Right lobe of liver (tissue), 6 donors: ENCODE measurements around the gene DOP1B. TPM values are rescaled to one million over a fixed set of nuclear protein-coding genes. Genes with fewer than 3 reads are reported as not detected.
A peak's percentile ranks its signal among the peaks of the same experiment; 100 is the strongest.
"Not testable (repeated sequence)": the region's sequence is repeated elsewhere in the genome, so short reads cannot be mapped to it uniquely, and the experiment has no call there.

ENCODE experiments used
- ATAC-seq, 4 donors: fragments of 200-7000 bp; cut with Tn5 transposase; one replicate each; pipeline ENCODE4 v1.9.1; 2020; ENCODE audit warnings: mild to moderate bottlenecking in 4 of 4, moderate library complexity in 4 of 4
- DNase-seq, 3 donors: peaks; one replicate each; pipeline ENCODE4 v3.0.0-alpha.2; 2020
- H3K27ac ChIP-seq, 3 donors: fragments of 200-600 bp; one replicate each; pipeline ENCODE4 v1.8.0; 2022
- H3K27me3 ChIP-seq, 2 donors: fragments of 200-600 bp; one replicate each; pipeline ENCODE4 v1.8.0; 2022
- H3K36me3 ChIP-seq, 4 donors: fragments of 200-600 bp; sonication (generic) in 1 of 4; one replicate each; pipeline versions ENCODE4 v1.5.1 to v1.8.0; 2017 to 2022; ENCODE audit warnings: control low read depth in 1 of 4
- H3K4me1 ChIP-seq, 4 donors: fragments of 200-600 bp; sonication (generic) in 1 of 4; one replicate each; pipeline versions ENCODE4 v1.5.1 to v1.8.0; 2017 to 2022; ENCODE audit warnings: control low read depth in 1 of 4
- H3K4me3 ChIP-seq, 3 donors: fragments of 200-600 bp; one replicate each; pipeline ENCODE4 v1.8.0; 2022
- H3K9me3 ChIP-seq, 4 donors: fragments of 200-600 bp; sonication (generic) in 1 of 4; one replicate each; pipeline versions ENCODE4 v1.5.1 to v1.8.0; 2017 to 2022; ENCODE audit warnings: control low read depth in 1 of 4
- CTCF ChIP-seq, 4 donors: fragments of 200-600 bp in 3 of 4; fragments of 450-650 bp in 1 of 4; IDR thresholded peaks; one replicate each; pipeline versions ENCODE4 v1.5.1 to v1.8.0; 2016 to 2022; ENCODE audit warnings: antibody characterized with exemption in 4 of 4, mild to moderate bottlenecking in 2 of 4
- POLR2A ChIP-seq: fragments of 450-650 bp; IDR thresholded peaks from one replicate; pipeline ENCODE4 v1.6.1; 2017; ENCODE audit warnings: antibody characterized with exemption, mild to moderate bottlenecking
- WGBS: methylation state at CpG from one replicate; pipeline ENCODE4 v1.1.6; 2018; ENCODE audit warnings: low coverage, low lambda C conversion rate; ENCODE audit not compliant: insufficient coverage; ENCODE audit errors: missing lambda C conversion rate; 5-methylcytosine and 5-hydroxymethylcytosine counted together
- intact Hi-C, 2 donors: fragments of 100-400 bp; cut with DNase I; formaldehyde crosslinking; loops; one replicate each; pipeline versions ENCODE4 v1.11.2 to v1.14.1; 2022
- total RNA-seq, 6 experiments: library from RNA; depleted of rRNA in 2 of 6; stranded (reverse); fragments of >200 nt in 2 of 6; fragmentation: NEBNext Ultra II Directional in 3 of 6; extraction: Animal tissue kit (Norgen Biotek cat#: 25700) in 3 of 6; gene quantifications; one replicate each; pipeline versions ENCODE4 v1.1.0 to v1.2.4, GENCODE V29; 2016 to 2023
- donor health status: DM: no; HTN: yes; CAD: no.
- donor health status: DM: no; HTN: no; CAD: no.
- donor health status: DM: no; HTN: no; CAD: no.
- donor health status: DM: no; HTN: yes; CAD: no.
- donor health status: DM: no; HTN: yes; CAD: no.

DOP1B gene
- total RNA-seq, 6 experiments from 2014 or later = 6.6 to 30.1 (median 20.9) TPM

- Histone ChIP-seq H3K4me1 (peaks cover 0 to 20% (median 7%) of the 10 kb centered on the region in 4 donors), H3K27ac (no peak overlapping the region), H3K9me3 (no peaks in the 10 kb centered on the region), H3K4me3 (no peak overlapping the region), H3K27me3 (no peaks in the 10 kb centered on the region), H3K36me3 (no peaks in the 10 kb centered on the region)
- intact Hi-C loops = no loop called here
- TF ChIP-seq POLR2A (no peak), CTCF (IDR thresholded peaks at IDR 0.05) (no peak)
- DNase-seq (peak in 1 of 3 donors; percentile 3), ATAC-seq (no peak)
- 86% methylated on average over 4 of the region's 4 CpGs for WGBS
These were observed 34.1 kb downstream of the DOP1B start for GRCh38 chr21:36190736-36191135.

- Histone ChIP-seq H3K9me3 (no peaks in the 10 kb centered on the region), H3K27ac (no peak overlapping the region), H3K36me3 (no peaks in the 10 kb centered on the region), H3K4me3 (no peak overlapping the region), H3K27me3 (no peaks in the 10 kb centered on the region), H3K4me1 (peaks cover 0 to 13% (median 4%) of the 10 kb centered on the region in 4 donors)
- TF ChIP-seq CTCF (IDR thresholded peaks at IDR 0.05) = no peak
- no peak for TF ChIP-seq POLR2A
- DNase-seq (no peak), ATAC-seq (no peak)
- WGBS = 88% methylated on average over 5 of the region's 7 CpGs
- intact Hi-C loops = no loop called here
These were observed 36.6 kb downstream of the DOP1B start for GRCh38 chr21:36193200-36193599.

DNA sequence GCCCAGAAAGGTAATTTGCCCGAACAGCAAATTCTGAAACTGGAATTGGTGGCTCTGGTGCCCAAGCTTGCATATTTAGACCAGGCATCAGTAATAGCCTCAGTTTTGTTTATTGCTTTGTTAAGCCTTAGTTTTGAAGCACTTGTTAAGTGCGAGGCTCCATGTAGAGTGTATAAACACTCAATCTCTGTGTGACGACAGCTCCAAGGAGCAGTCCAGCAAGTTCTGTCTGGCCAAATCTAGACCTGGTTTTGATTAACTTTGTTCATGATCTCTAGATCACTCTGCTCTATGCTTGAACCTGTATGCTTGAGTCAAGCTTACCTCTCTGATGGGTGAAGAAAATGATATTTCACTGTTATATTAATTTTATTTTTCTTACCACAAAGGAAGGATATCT lies 37.4 kb downstream of the DOP1B start:
- no peaks in the 10 kb centered on the region for H3K36me3 ChIP-seq
- peaks cover 0 to 4% (median 0%) of the 10 kb centered on the region in 4 donors for H3K4me1 ChIP-seq
- DNase-seq = no peak
- H3K9me3 ChIP-seq = no peaks in the 10 kb centered on the region
- no peak overlapping the region for H3K4me3 ChIP-seq
- H3K27ac ChIP-seq = no peak overlapping the region
- 100% methylated on average over 1 of the region's 3 CpGs for WGBS
- ATAC-seq = no peak
- H3K27me3 ChIP-seq = no peaks in the 10 kb centered on the region
- intact Hi-C loops = no loop called here
- TF ChIP-seq CTCF (IDR thresholded peaks at IDR 0.05) (no peak), POLR2A (no peak)

GRCh38 chr21:36195613-36196012 lies 39.0 kb downstream of the DOP1B start:
- intact Hi-C loops = no loop called here
- H3K9me3 ChIP-seq = no peaks in the 10 kb centered on the region
- TF ChIP-seq CTCF (IDR thresholded peaks at IDR 0.05) (no peak), POLR2A (no peak)
- ATAC-seq = no peak
- no peaks in the 10 kb centered on the region for H3K36me3 ChIP-seq
- no peaks in the 10 kb centered on the region for H3K4me1 ChIP-seq
- no peaks in the 10 kb centered on the region for H3K27me3 ChIP-seq
- DNase-seq = no peak
- 100% methylated on average over 1 of the region's 1 CpG for WGBS
- no peak overlapping the region for H3K27ac ChIP-seq
- H3K4me3 ChIP-seq = no peak overlapping the region

DNA sequence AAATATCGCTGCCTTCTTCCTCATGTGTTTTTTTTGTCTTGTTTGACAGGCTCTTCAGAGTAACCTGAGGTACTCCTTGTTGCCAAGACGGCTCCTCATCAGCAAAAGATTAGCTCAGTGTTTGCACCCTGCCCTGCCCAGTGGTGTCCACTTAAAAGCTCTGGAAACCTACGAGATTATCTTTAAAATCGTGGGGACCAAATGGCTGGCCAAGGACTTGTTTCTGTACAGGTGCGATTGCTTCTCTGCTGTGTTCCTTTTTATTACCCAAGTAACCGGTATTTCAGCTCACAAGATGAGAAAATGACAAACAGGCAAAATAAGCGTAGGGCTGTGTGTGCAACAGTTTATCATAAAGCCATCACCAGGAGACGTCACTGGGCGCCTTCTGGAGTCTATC lies 42.4 kb downstream of the DOP1B start:
- intact Hi-C loops = no loop called here
- no peak for DNase-seq
- Histone ChIP-seq H3K36me3 (no peaks in the 10 kb centered on the region), H3K4me3 (no peak overlapping the region), H3K9me3 (no peaks in the 10 kb centered on the region), H3K27me3 (no peaks in the 10 kb centered on the region), H3K4me1 (peaks cover 0 to 18% (median 6%) of the 10 kb centered on the region in 4 donors), H3K27ac (peak overlapping the region in 1 of 3 donors; percentile 84)
- 87% methylated on average over 9 of the region's 9 CpGs for WGBS
- no peak for ATAC-seq
- no peak for TF ChIP-seq POLR2A
- no peak for TF ChIP-seq CTCF (IDR thresholded peaks at IDR 0.05)

DNA sequence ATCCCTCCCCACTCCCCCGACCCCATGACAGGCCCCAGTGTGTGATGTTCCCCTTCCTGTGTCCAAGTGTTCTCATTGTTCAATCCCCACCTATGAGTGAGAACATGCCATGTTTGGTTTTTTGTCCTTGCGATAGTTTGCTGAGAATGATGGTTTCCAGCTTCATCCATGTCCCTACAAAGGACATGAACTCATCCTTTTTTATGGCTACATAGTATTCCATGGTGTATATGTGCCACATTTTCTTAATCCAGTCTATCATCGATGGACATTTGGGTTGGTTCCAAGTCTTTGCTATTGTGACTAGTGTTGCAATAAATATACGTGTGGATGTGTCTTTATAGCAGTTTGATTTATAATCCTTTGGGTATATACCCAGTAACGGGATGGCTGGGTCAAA lies 43.0 kb downstream of the DOP1B start:
- intact Hi-C loops, DNase-seq, H3K4me3 ChIP-seq, H3K36me3 ChIP-seq, ATAC-seq, H3K27me3 ChIP-seq, H3K9me3 ChIP-seq: not testable (repeated sequence)
- WGBS = 74% methylated on average over 5 of the region's 5 CpGs
- Histone ChIP-seq H3K4me1 (peaks cover 0 to 18% (median 6%) of the 10 kb centered on the region in 4 donors), H3K27ac (peak overlapping the region in 1 of 3 donors; percentile 84)
